CD4-positive, alpha-beta T cell treated with Interferon gamma for 1 hour (primary cell): Measurements from ENCODE around the gene IQSEC1.

Experiments
- DNase-seq: peaks from one replicate; pipeline ENCODE4 v3.0.0-alpha.2; 2020

The IQSEC1 gene

GRCh38 chr3:12995389-12996180 lies 77.6 kb downstream of the IQSEC1 start:
- no peak for DNase-seq

- DNase-seq, result peak; percentile 82
Observed at GRCh38 chr3:12994607-12995388, 78.4 kb downstream of the IQSEC1 start.

DNA sequence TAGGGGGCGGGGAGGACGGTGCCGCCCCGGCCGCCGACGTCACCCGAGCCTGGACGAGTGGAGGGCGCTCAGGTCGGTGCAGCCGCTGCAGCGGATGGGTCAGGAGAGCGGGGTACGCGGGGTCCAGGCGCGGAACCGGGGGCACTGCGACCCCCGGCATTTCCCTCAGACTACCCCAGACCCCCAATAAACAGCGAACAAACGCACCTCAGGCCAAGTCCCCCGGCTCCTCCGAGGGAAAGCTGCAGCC lies 78.9 kb downstream of the IQSEC1 start:
- DNase-seq, result no peak

DNA sequence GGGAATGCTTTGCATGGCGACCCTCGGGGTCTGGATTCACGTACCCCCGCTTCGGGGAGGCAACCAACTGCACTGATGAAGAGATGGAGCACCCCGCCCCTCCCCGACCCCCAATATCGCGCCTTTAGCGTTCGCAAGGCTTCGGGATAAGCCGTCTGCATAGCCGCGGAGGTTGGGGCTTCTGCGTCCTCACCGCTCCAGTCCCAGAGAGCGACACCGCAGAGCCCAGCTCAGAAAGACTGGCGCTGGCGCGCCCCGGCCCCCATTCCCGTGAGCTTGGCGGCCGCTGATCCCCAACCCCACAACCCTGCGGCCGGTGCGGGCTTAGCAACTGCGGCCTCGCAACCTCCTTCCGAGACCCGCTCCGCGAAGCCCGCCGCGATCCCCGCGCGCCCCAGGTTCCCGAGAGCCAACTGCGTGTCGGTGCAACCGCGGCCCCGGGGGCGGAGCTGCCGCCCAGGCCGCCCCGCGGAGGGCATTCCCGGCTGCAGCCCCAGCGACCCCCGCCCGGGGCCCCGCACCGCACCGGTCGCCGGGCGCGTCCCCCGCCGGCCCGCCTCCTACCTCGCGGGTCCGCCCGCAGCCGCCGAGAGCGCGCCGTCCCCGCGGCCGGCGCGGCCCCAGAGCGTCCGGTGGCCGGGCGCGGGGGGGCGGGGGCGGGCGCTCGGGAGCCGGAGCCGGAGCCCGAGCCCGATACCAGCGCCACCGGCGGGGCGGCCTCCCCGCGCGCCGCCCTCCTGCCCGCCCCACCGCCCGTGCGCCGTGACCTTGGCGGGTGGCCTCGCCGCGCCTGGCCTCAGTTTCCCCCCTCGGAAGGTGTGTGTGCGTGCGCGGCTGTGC lies 79.5 kb downstream of the IQSEC1 start:
- DNase-seq, result no peak

GRCh38 chr3:12992629-12993516 lies 80.4 kb downstream of the IQSEC1 start:
- DNase-seq, result no peak

DNA sequence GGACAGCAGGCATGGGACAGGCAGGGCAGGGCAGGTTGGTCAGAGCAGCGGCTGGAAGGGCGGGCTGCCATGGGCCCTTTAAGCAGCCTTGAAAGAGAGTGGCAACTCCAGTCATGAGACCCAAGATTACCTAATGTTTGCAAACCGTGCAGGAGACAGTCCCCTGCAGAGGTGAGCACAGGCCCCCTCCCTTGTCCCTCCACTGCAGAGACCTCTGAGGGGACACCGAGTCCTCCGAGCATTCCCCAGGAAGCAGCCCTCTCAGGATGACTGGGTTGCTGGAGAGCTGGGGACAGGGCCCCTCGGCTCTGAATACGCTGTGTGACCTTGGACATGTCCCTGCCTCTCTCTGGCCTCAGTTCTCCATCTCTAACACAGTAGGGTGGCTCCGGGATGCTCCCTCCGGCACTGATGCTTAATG lies 81.4 kb downstream of the IQSEC1 start:
- DNase-seq, result no peak

GRCh38 chr3:12991481-12991837 lies 81.8 kb downstream of the IQSEC1 start:
- no peak for DNase-seq

DNA sequence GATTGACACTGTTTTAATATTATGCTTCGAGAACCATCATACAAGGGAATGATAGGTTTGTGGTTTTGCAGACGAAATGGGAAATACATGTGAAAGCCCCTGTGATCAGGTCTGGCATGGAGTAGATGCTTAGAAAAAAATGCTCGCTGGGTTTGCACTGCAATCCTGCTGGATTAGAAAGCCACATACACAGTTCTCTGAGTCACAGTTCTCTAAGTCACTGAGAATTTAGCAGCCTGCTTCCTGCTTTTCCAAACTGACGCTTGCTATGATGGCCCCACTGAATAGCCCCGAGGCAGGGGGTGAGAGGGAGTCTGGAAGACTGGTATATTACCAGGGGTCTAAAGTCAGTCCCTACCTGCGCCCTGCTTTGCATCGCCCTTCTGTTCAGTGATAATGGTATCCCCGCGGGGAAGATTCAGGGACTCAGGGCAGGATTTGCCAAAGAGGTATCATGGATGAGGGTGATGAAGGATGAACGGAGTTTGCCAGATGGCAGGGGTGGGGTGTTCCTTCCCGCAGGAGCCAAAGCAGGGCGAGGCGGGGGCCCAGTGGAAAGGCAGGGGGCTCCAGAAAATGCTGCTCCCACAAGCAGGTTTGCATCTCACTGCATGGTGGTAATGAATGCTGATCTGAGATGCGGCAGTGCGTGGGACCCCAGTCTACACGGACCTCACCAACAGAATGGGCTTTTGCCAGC lies 82.3 kb downstream of the IQSEC1 start:
- DNase-seq, result no peak

- no peak for DNase-seq
Observed at GRCh38 chr3:12990306-12990705, 82.9 kb downstream of the IQSEC1 start.

DNA sequence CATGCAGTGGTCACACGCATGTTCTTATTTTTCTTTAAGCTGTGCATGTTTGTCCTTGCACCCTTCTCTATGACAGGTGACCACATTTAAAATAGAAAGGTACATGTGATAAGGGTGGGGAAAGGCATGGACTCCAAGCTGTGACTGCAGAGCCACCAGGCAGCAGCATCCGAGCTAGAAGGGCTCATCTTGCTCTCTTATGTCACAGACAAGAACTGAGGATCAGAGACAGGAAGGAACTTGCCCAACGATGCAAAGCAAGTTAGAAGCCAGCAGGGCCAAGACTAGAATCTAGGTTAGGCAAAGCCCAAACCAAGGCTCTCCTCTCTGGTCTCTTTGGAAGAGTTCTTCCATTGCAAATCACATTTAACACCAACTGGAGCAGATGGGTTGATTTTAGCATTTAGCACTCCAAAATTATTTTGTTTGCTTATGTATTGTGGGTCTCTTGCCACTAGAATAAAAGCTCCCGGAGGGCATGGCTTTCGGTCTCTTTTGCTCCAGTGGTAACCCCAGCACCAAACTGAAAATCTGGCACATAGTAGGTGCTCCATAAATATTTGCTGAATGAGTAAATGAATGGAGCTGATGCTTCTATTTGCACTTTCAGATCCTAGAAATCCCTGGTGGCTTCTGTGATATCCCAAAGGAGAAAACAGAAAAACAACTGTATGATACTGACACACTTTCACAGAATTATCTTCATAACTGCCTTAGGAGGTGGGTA lies 84.3 kb downstream of the IQSEC1 start:
- DNase-seq, result no peak

DNA sequence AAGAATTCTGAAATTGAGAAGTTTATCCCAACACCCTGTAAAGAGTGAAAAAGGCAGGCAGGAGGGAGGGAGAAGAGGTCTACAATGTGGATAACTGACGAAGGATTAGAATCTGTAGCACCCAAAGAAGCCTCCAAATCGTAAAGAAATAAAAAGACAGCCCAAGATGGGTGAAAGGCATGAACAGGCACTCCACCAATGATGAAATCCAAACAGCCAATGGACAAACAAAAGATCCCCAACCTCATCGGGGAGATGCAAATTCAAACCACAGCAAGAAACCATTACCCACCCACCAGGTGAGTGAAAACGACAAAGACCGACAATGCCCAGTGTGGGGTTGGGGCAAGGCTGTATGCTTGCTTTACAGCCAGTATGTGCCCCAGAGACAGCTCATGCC lies 85.6 kb downstream of the IQSEC1 start:
- no peak for DNase-seq

DNA sequence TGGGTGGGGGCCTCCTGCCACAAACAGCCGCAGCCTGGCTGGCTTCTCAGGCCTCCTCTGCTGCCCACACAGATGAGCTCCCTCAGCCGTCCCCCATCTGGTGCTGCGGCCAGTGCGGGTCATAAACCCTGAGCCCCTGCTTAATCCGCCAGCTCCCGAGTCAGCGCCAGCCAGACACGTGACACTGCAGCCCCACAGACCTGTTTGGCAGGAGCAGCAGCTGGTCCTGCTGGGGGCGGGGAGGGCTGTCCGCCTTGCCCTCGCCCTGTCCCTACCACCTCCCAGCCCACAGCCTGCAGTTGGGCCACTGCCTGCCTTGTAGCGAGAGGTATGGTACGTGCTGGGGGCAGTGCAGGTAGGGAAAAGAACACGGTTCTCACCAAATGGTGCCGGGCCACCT lies 86.2 kb downstream of the IQSEC1 start:
- no peak for DNase-seq

- DNase-seq, result no peak
Observed at GRCh38 chr3:12986521-12986920, 86.7 kb downstream of the IQSEC1 start.

DNA sequence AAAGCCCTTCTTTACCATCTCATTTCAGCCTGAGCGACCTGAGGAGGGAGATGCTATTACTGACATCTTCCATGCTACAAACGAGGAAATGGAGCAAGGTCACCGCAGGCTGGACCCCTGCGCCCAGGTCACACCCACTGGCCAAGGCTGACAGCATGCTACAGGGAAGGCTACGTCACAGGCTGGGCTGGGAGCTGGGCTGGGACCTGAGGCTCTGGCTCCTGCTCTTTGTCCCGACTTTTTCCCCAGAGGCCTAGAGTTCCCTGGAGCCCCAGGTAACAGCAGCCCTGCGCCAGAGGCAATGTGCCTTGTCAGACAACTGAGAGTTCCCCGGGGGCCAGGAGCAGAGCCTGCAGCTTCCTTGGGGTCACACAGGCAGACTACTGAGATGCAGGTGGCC lies 87.2 kb downstream of the IQSEC1 start:
- DNase-seq, result no peak

GRCh38 chr3:12985148-12985547 lies 88.1 kb downstream of the IQSEC1 start:
- no peak for DNase-seq

DNA sequence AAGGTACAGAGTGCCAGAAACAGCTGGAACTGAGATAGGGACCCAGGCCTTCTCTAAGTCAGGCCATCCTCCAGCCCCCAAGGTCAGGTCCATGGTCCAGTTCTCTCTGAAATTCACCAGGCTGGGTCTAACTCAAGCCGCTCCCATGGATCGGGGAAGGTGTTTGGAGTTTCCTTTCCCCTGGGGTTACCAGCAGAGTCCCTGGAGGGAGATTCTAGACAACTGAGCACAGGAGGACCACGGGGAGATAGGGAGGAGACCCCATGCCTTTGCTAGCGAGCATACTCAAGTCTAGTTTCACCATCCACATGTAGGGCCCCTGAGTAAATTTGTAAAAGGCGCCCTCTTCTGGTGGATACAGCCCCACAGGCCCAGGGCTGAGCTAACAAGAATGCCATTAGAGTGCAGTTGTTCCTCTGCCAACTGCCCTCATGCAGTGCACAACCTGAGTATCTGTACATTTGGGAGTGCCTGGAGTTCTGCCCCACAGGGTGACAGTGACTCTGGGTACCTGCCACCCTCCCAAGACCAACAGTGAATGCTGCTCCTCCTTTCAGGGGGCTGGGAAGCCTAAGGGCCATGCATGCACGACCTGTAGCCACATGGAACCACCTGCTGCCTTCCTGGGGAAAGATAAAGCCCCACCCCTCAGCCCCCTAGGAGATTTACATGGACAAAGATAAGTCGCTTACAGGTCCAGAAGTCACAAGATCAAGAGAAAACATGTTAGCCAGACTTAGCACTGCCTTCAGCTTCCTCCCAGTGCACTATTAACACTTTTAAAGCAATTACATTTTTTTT lies 89.0 kb downstream of the IQSEC1 start:
- DNase-seq, result peak; percentile 54

DNA sequence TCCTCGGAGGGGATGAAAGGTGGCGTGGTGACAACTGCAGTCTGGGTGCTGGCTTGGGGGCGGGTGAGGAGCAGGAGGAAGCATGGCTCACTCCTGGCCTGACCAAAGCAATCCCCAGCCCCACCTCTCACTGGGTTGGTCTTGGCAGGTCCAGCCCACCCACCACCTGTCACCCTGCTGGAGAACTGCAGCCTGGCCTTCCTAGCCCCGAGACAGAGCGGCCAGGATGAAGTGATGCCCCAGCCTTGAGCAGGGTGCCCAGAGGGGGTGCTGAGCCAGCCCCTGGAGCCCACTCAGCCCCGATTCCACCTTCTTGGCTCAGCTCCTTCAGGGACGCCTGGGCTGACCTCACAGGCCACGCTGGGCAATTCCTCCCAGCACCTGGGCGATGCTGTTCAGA lies 89.9 kb downstream of the IQSEC1 start:
- no peak for DNase-seq

- no peak for DNase-seq
Observed at GRCh38 chr3:12982619-12983101, 90.6 kb downstream of the IQSEC1 start.

- DNase-seq, result no peak
Observed at GRCh38 chr3:12981306-12982275, 91.6 kb downstream of the IQSEC1 start.
